Tibial nerve (tissue), 3 donors: Measurements from ENCODE around the gene CCR5AS.
"Not testable (repeated sequence)": the region's sequence is repeated elsewhere in the genome, so short reads cannot be mapped to it uniquely, and the experiment has no call there.

Experiments used
- POLR2A ChIP-seq, 2 donors: fragments of 450-650 bp; IDR thresholded peaks; one replicate each; pipeline ENCODE4 v1.6.1; 2017; ENCODE audit warnings: antibody characterized with exemption in 2 of 2, mild to moderate bottlenecking in 2 of 2, moderate library complexity in 2 of 2
- TF ChIP-seq, protein P1 (sequence below), 5 experiments: fragments of 200-600 bp in 3 of 5; fragments of 450-650 bp in 2 of 5; sonication (generic) in 3 of 5; IDR thresholded peaks; one replicate each; pipeline ENCODE4 v1.5.1; 2016 to 2019; ENCODE audit warnings: antibody characterized with exemption in 5 of 5, mild to moderate bottlenecking in 3 of 5, moderate library complexity in 2 of 5

GRCh38 chr3:46430879-46431278 is 24.0 kb upstream of the CCR5AS start:
- TF ChIP-seq, protein P1, sequence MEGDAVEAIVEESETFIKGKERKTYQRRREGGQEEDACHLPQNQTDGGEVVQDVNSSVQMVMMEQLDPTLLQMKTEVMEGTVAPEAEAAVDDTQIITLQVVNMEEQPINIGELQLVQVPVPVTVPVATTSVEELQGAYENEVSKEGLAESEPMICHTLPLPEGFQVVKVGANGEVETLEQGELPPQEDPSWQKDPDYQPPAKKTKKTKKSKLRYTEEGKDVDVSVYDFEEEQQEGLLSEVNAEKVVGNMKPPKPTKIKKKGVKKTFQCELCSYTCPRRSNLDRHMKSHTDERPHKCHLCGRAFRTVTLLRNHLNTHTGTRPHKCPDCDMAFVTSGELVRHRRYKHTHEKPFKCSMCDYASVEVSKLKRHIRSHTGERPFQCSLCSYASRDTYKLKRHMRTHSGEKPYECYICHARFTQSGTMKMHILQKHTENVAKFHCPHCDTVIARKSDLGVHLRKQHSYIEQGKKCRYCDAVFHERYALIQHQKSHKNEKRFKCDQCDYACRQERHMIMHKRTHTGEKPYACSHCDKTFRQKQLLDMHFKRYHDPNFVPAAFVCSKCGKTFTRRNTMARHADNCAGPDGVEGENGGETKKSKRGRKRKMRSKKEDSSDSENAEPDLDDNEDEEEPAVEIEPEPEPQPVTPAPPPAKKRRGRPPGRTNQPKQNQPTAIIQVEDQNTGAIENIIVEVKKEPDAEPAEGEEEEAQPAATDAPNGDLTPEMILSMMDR (IDR thresholded peaks at IDR 0.05) = not testable (repeated sequence)
- not testable (repeated sequence) for TF ChIP-seq POLR2A (IDR thresholded peaks at IDR 0.05)
